H1 (cell line): ENCODE results near the gene RPTOR. TPM values are rescaled to one million over a fixed set of nuclear protein-coding genes. Genes with fewer than 3 reads are reported as not detected.
A peak's percentile ranks its signal among the peaks of the same experiment; 100 is the strongest.

Experiments
- CTCF ChIA-PET: fragments of 300-600 bp; sonication (Branson Sonifier 250); formaldehyde crosslinking; loops from one replicate; lab custom pipeline; 2021; ENCODE audit not compliant: partially characterized antibody; lab: Charles Lee
- POLR2A ChIA-PET: fragments of 300-600 bp; sonication (Branson Sonifier 250); formaldehyde crosslinking; loops from one replicate; lab custom pipeline; 2021; ENCODE audit warnings: inconsistent platforms; ENCODE audit not compliant: partially characterized antibody; lab: Charles Lee
- DNase-seq, 2 experiments: peaks; one replicate each; pipeline versions ENCODE4 v3.0.0 to v3.0.0-alpha.2; 2010 to 2022; ENCODE audit warnings: low spot score in 2 of 2, low read depth in 1 of 2, mixed read lengths in 1 of 2
- FAIRE-seq: peaks from 2 replicates; lab custom pipeline; 2011; peaks lifted over from hg19 to GRCh38; lab: Jason Lieb, UNC
- H2AFZ ChIP-seq: 2 replicates; pipeline ENCODE4 v1.8.1; 2012; ENCODE audit warnings: low read length, inconsistent platforms
- H2AK5ac ChIP-seq: 2 replicates; pipeline ENCODE4 v1.6.1; 2013; ENCODE audit warnings: low read depth, low read length
- H2BK120ac ChIP-seq: replicated peaks from 2 replicates; pipeline ENCODE3; 2013; ENCODE audit warnings: low read depth, low read length, inconsistent platforms
- H2BK12ac ChIP-seq: 2 replicates; pipeline ENCODE4 v1.6.1; 2013; ENCODE audit warnings: low read depth, low read length
- H2BK15ac ChIP-seq: 2 replicates; pipeline ENCODE4 v1.6.1; 2013; ENCODE audit warnings: low read length
- H2BK20ac ChIP-seq: 2 replicates; pipeline ENCODE4 v1.6.1; 2013; ENCODE audit warnings: low read length
- H2BK5ac ChIP-seq: 2 replicates; pipeline ENCODE4 v1.6.1; 2013; ENCODE audit warnings: low read depth, low read length
- H3K14ac ChIP-seq: 2 replicates; pipeline ENCODE4 v1.6.1; 2013; ENCODE audit warnings: inconsistent platforms; ENCODE audit not compliant: insufficient read length
- H3K18ac ChIP-seq: 2 replicates; pipeline ENCODE4 v1.6.1; 2013; ENCODE audit warnings: low read length; ENCODE audit errors: extremely low read depth
- H3K23ac ChIP-seq: 2 replicates; pipeline ENCODE4 v1.6.1; 2013; ENCODE audit warnings: inconsistent platforms; ENCODE audit not compliant: insufficient read length
- H3K23me2 ChIP-seq: 2 replicates; pipeline ENCODE4 v1.6.1; 2013; ENCODE audit warnings: low read depth, low read length
- H3K27ac ChIP-seq: 2 replicates; pipeline ENCODE4 v1.6.1; 2011; ENCODE audit warnings: low read depth, low read length, inconsistent platforms
- H3K27me3 ChIP-seq, 4 experiments: replicated peaks in 1 of 4; 1 replicate in 1 of 4; 2 replicates in 3 of 4; pipeline versions ENCODE4 v1.6.1 to v1.8.1; 2011 to 2013; ENCODE audit warnings: low read length in 3 of 4, mild to moderate bottlenecking in 3 of 4, inconsistent platforms in 2 of 4, mixed read lengths in 2 of 4, moderate library complexity in 1 of 4; ENCODE audit not compliant: control insufficient read depth in 3 of 4, insufficient read depth in 3 of 4; ENCODE audit errors: extremely low read depth in 1 of 4
- H3K36me3 ChIP-seq, 4 experiments: 2 replicates each; pipeline versions ENCODE4 v1.6.1 to v1.8.1; 2011 to 2013; ENCODE audit warnings: mild to moderate bottlenecking in 4 of 4, low read length in 3 of 4, moderate library complexity in 2 of 4, control low read depth in 1 of 4, inconsistent platforms in 1 of 4; ENCODE audit not compliant: insufficient read depth in 4 of 4, control insufficient read depth in 2 of 4
- H3K4ac ChIP-seq: replicated peaks from 2 replicates; pipeline ENCODE3; 2013; ENCODE audit warnings: low read length, low read depth, mixed read lengths, inconsistent platforms; ENCODE audit not compliant: insufficient read length
- H3K4me1 ChIP-seq, 4 experiments: replicated peaks in 1 of 4; 1 replicate in 1 of 4; 2 replicates in 3 of 4; pipeline versions ENCODE4 v1.6.1 to v1.8.1; 2011 to 2013; ENCODE audit warnings: low read length in 3 of 4, inconsistent platforms in 2 of 4, mixed read lengths in 1 of 4; ENCODE audit not compliant: insufficient read depth in 4 of 4, control insufficient read depth in 3 of 4
- H3K4me2 ChIP-seq, 2 experiments: 2 replicates each; pipeline versions ENCODE4 v1.6.1 to v1.8.1; 2011 to 2013; ENCODE audit warnings: low read depth in 2 of 2, low read length in 2 of 2, control low read depth in 1 of 2, inconsistent platforms in 1 of 2, mild to moderate bottlenecking in 1 of 2; ENCODE audit not compliant: insufficient read depth in 1 of 2
- H3K4me3 ChIP-seq, 4 experiments: fragments of 200-600, 300-600 bp in 1 of 4; sonication (generic), shearing (Covaris generic), sonication (Bioruptor Twin) in 1 of 4; 2 replicates each; pipeline versions ENCODE4 v1.5.1 to v1.8.1; 2011 to 2016; ENCODE audit warnings: low read length in 4 of 4, low read depth in 3 of 4, control low read depth in 2 of 4, inconsistent platforms in 2 of 4, mild to moderate bottlenecking in 2 of 4, mixed read lengths in 1 of 4, moderate library complexity in 1 of 4; ENCODE audit not compliant: insufficient read depth in 2 of 4; ENCODE audit errors: extremely low read depth in 1 of 4
- H3K56ac ChIP-seq: replicated peaks from 2 replicates; pipeline ENCODE3; 2013; ENCODE audit warnings: low read depth, mild to moderate bottlenecking, mixed read lengths, low read length, inconsistent platforms; ENCODE audit not compliant: insufficient read length
- H3K79me1 ChIP-seq: 2 replicates; pipeline ENCODE4 v1.6.1; 2013; ENCODE audit warnings: low read depth, low read length, control low read depth
- H3K79me2 ChIP-seq, 2 experiments: 2 replicates each; pipeline versions ENCODE4 v1.6.1 to v1.8.1; 2012 to 2013; ENCODE audit warnings: low read length in 2 of 2, mild to moderate bottlenecking in 2 of 2, inconsistent platforms in 1 of 2; ENCODE audit not compliant: insufficient read depth in 2 of 2, control insufficient read depth in 1 of 2
- H3K9ac ChIP-seq, 4 experiments: replicated peaks in 1 of 4; 1 replicate in 1 of 4; 2 replicates in 3 of 4; pipeline versions ENCODE4 v1.6.1 to v1.8.1; 2011 to 2013; ENCODE audit warnings: low read depth in 3 of 4, low read length in 3 of 4, control low read depth in 2 of 4, mild to moderate bottlenecking in 2 of 4, moderate library complexity in 2 of 4, inconsistent platforms in 1 of 4; ENCODE audit errors: extremely low read depth in 1 of 4
- H3K9me3 ChIP-seq, 2 experiments: 2 replicates each; pipeline versions ENCODE4 v1.6.1 to v1.8.1; 2012 to 2013; ENCODE audit warnings: mild to moderate bottlenecking in 2 of 2, moderate library complexity in 2 of 2, control low read depth in 1 of 2, inconsistent platforms in 1 of 2, low read depth in 1 of 2, low read length in 1 of 2, mixed read lengths in 1 of 2; ENCODE audit not compliant: insufficient read depth in 2 of 2
- H4K20me1 ChIP-seq, 2 experiments: replicated peaks in 1 of 2; 2 replicates each; pipeline versions ENCODE3 to v1.8.1; 2011 to 2013; ENCODE audit warnings: inconsistent platforms in 2 of 2, low read length in 2 of 2, mild to moderate bottlenecking in 1 of 2; ENCODE audit not compliant: insufficient read depth in 2 of 2, control insufficient read depth in 1 of 2
- H4K5ac ChIP-seq: 2 replicates; pipeline ENCODE4 v1.6.1; 2013; ENCODE audit warnings: low read length, low read depth, mixed read lengths, inconsistent platforms; ENCODE audit not compliant: insufficient read length
- H4K8ac ChIP-seq: 2 replicates; pipeline ENCODE4 v1.8.0; 2013; ENCODE audit warnings: mild to moderate bottlenecking, moderate library complexity, low read length, inconsistent platforms; ENCODE audit not compliant: insufficient read depth; ENCODE audit errors: extremely low read depth
- H4K91ac ChIP-seq: replicated peaks from 2 replicates; pipeline ENCODE3; 2013; ENCODE audit warnings: low read length, mixed read lengths, inconsistent platforms; ENCODE audit not compliant: insufficient read length
- GABPA ChIP-seq: IDR thresholded peaks from 2 replicates; pipeline ENCODE4 v1.6.1; 2011; ENCODE audit warnings: mild to moderate bottlenecking, low read length, moderate library complexity, borderline replicate concordance; ENCODE audit not compliant: insufficient read depth
- KDM1A ChIP-seq: fragments of 200-600, 300-600 bp; sonication (generic); IDR thresholded peaks from 2 replicates; pipeline ENCODE4 v1.7.1; 2016; ENCODE audit warnings: mild to moderate bottlenecking, low read length, borderline replicate concordance
- WGBS, 2 experiments: shearing (Covaris generic) in 1 of 2; methylation state at CpG; one replicate each; pipeline versions ENCODE4 v1.1.6 to v1.1.7; 2013 to 2015; ENCODE audit warnings: low lambda C conversion rate in 2 of 2, mixed read lengths in 2 of 2, inconsistent platforms in 1 of 2, low coverage in 1 of 2, missing lambda C conversion rate in 1 of 2; ENCODE audit not compliant: insufficient replicate concordance in 2 of 2, insufficient coverage in 1 of 2, insufficient read length in 1 of 2; ENCODE audit errors: extremely low coverage in 1 of 2, missing lambda C conversion rate in 1 of 2; 5-methylcytosine and 5-hydroxymethylcytosine counted together
- polyA plus RNA-seq, 7 experiments: library from polyadenylated mRNA; depleted of rRNA in 3 of 7; stranded (reverse) in 5 of 7; unstranded in 2 of 7; fragments of >200 nt in 5 of 7; fragments of 200-250 nt in 2 of 7; gene quantifications; 1 replicate in 5 of 7; 2 replicates in 1 of 7; 4 replicates in 1 of 7; pipeline versions ENCODE4 v1.2.1 to v1.2.3, GENCODE V29; 2011 to 2013; ENCODE audit warnings: missing spikeins in 2 of 7, mixed read lengths in 2 of 7
- total RNA-seq: library from RNA; stranded (reverse); fragmentation: NEBNext Ultra II Directional; extraction: Animal tissue kit (Norgen Biotek cat#: 25700); gene quantifications from 2 replicates; pipeline ENCODE4 v1.2.1, GENCODE V29; 2021

Gene RPTOR
- total and polyA plus RNA-seq, 2 of the 8 experiments (the other 6 are each of a cell fraction or from before 2014, with no cell fraction given) = 6.9 to 28.7 TPM

DNA sequence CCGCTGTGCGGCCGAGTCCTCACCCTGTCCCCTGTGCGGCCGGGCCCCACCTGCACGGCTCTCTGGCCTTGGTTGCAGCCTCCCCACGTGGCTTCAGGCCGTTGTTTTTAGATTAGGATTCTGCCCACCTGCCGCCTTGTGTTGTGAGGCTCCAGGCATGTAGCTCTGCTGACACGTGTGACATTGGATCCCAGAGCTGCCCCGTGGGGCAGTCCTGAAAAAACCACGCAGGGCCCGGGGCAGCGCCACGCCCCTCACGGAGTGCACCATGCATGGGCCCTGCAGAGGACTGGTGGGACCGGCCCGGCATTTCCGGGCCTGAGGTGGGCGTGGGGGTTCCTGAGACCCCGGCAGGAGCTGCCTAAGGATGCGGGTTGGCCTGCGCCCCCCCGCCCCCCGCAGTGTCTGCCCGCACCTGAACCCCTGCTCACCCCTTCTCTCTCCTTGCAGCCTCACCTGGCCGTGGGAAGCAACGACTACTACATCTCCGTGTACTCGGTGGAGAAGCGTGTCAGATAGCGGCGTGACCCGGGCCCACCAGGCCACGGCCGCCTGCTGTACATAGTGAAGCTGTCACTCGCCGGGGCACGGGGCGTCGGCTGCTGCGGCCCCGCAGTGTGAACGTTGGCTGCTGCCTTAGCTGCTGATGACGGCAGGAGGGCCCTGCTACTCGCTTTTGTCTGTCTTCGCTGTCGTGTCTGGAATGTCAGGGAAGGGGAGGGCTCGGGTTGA is 419.3 kb downstream of the RPTOR start:
- H2BK12ac ChIP-seq = no peak overlapping the region
- peaks cover 0 to 8% of the 10 kb centered on the region in 2 experiments for H4K20me1 ChIP-seq
- H3K23ac ChIP-seq = no peak overlapping the region
- H3K4me3 ChIP-seq = no peak overlapping the region
- H2BK5ac ChIP-seq = no peak overlapping the region; the same call in 1 of the 2 replicates
- no peak for TF ChIP-seq KDM1A
- peak; percentile 55; the same call in 1 of the 2 replicates for TF ChIP-seq GABPA
- no peak overlapping the region for H3K4ac ChIP-seq
- no peaks in the 10 kb centered on the region for H3K27me3 ChIP-seq
- no peak overlapping the region for H3K14ac ChIP-seq
- ChIA-PET CTCF (interaction anchor here (0.7 to 3.3 kb wide), 5 partner anchors 12 to 242 kb away, joined by 3 to 13 read pairs (median 4); no protein-coding TSS in a partner anchor), POLR2A (interaction anchor here (0.7 to 1.4 kb wide), 2 partner anchors 13 to 58 kb away, joined by 3 to 4 read pairs; no protein-coding TSS in a partner anchor)
- no peaks in the 10 kb centered on the region for H3K23me2 ChIP-seq
- no peak overlapping the region for H3K4me2 ChIP-seq
- no peak overlapping the region for H3K18ac ChIP-seq
- H3K79me2 ChIP-seq = no peaks in the 10 kb centered on the region
- no peak overlapping the region for H3K9ac ChIP-seq
- DNase-seq (no peak), FAIRE-seq (no peak)
- no peaks in the 10 kb centered on the region for H3K9me3 ChIP-seq
- no peaks in the 10 kb centered on the region for H3K79me1 ChIP-seq
- no peak overlapping the region; the same call in 1 of the 2 replicates for H4K8ac ChIP-seq
- H2BK15ac ChIP-seq = no peak overlapping the region
- no peak overlapping the region for H2AFZ ChIP-seq
- no peak overlapping the region for H2BK120ac ChIP-seq
- H2AK5ac ChIP-seq = no peak overlapping the region
- H3K56ac ChIP-seq = no peak overlapping the region
- H4K5ac ChIP-seq = no peak overlapping the region
- peaks cover 0 to 3% (median 0%) of the 10 kb centered on the region in 4 experiments; a peak in 2 of 7 replicates for H3K4me1 ChIP-seq
- no peak overlapping the region for H2BK20ac ChIP-seq
- WGBS, 2 experiments = 83% methylated on average over 37 of the region's 49 CpGs; no CpG with 5 or more reads in 1 of the 2 experiments
- H3K27ac ChIP-seq = no peak overlapping the region
- H4K91ac ChIP-seq = no peak overlapping the region
- H3K36me3 ChIP-seq = peaks cover 0 to 2% (median 0%) of the 10 kb centered on the region in 4 experiments; a peak in 1 of 8 replicates
